OCI-LY1 (cell line): ENCODE measurements around the gene NRCAM.
"Not testable (repeated sequence)": the region's sequence is repeated elsewhere in the genome, so short reads cannot be mapped to it uniquely, and the experiment has no call there.

Source experiments
- H2AFZ ChIP-seq: fragments of 200-600 bp; sonication (generic), shearing (Covaris generic); 2 replicates; pipeline ENCODE4 v1.6.0; 2014; ENCODE audit warnings: antibody characterized with exemption, mild to moderate bottlenecking, low read length
- H3F3A ChIP-seq: fragments of 200-600 bp; sonication (generic), shearing (Covaris generic); 2 replicates; pipeline ENCODE4 v1.6.0; 2014; ENCODE audit warnings: mild to moderate bottlenecking, antibody characterized with exemption, low read length, moderate library complexity; ENCODE audit not compliant: insufficient read depth
- H3K27ac ChIP-seq: fragments of 200-600 bp; sonication (generic); 2 replicates; pipeline ENCODE4 v1.5.1; 2014; ENCODE audit warnings: low read length, mixed run types, mild to moderate bottlenecking, low read depth; ENCODE audit not compliant: poor library complexity, severe bottlenecking
- H3K27me3 ChIP-seq: fragments of 200-600 bp; sonication (generic); 2 replicates; pipeline ENCODE4 v1.6.0; 2014; ENCODE audit warnings: antibody characterized with exemption, mild to moderate bottlenecking, low read length, moderate library complexity; ENCODE audit not compliant: insufficient read depth
- H3K36me3 ChIP-seq: fragments of 200-600 bp; sonication (generic); 2 replicates; pipeline ENCODE4 v1.6.1; 2014; ENCODE audit warnings: mild to moderate bottlenecking, antibody characterized with exemption, low read length, moderate library complexity, mixed read lengths; ENCODE audit not compliant: insufficient read depth
- H3K4me1 ChIP-seq: fragments of 200-600 bp; sonication (generic); 2 replicates; pipeline ENCODE4 v1.5.1; 2014; ENCODE audit warnings: mild to moderate bottlenecking, low read length, moderate library complexity; ENCODE audit not compliant: insufficient read depth, severe bottlenecking
- H3K4me2 ChIP-seq: fragments of 200-600 bp; sonication (generic), shearing (Covaris generic); 2 replicates; pipeline ENCODE4 v1.6.1; 2014; ENCODE audit warnings: low read length
- H3K4me3 ChIP-seq: fragments of 200-600 bp; sonication (generic); 2 replicates; pipeline ENCODE4 v1.5.1; 2014; ENCODE audit warnings: low read length, low read depth, mild to moderate bottlenecking, mixed read lengths; ENCODE audit not compliant: poor library complexity, severe bottlenecking
- H3K79me2 ChIP-seq: fragments of 200-600 bp; shearing (Covaris generic); 2 replicates; pipeline ENCODE4 v1.6.1; 2016; ENCODE audit warnings: mixed run types, low read length, mixed read lengths; ENCODE audit not compliant: insufficient read depth
- H3K9ac ChIP-seq: fragments of 200-600 bp; sonication (generic), shearing (Covaris generic); 2 replicates; pipeline ENCODE4 v1.6.1; 2014; ENCODE audit warnings: mild to moderate bottlenecking, low read length, mixed read lengths
- H3K9me2 ChIP-seq: fragments of 200-600 bp; sonication (generic), shearing (Covaris generic); 2 replicates; pipeline ENCODE4 v1.6.1; 2014; ENCODE audit warnings: low read depth, mild to moderate bottlenecking, low read length, mixed read lengths
- H3K9me3 ChIP-seq: fragments of 200-600 bp; shearing (Covaris generic); 2 replicates; pipeline ENCODE4 v1.6.1; 2014; ENCODE audit warnings: low read length, mixed read lengths
- H4K20me1 ChIP-seq: fragments of 200-600 bp; sonication (generic), shearing (Covaris generic); 2 replicates; pipeline ENCODE4 v1.6.0; 2016; ENCODE audit warnings: mild to moderate bottlenecking, low read length; ENCODE audit not compliant: insufficient read depth
- CTCF ChIP-seq: fragments of 200-600 bp; sonication (generic), shearing (Covaris generic); IDR thresholded peaks from 2 replicates; pipeline ENCODE4 v1.5.1; 2017; ENCODE audit warnings: mild to moderate bottlenecking, antibody characterized with exemption, low read length, moderate library complexity, mixed read lengths
- EZH2 ChIP-seq: fragments of 200-600 bp; sonication (generic), shearing (Covaris generic); IDR thresholded peaks from 2 replicates; pipeline ENCODE4 v1.8.0; 2017; ENCODE audit warnings: borderline replicate concordance, mixed run types, mild to moderate bottlenecking, antibody characterized with exemption, low read length, moderate library complexity, mixed read lengths

Gene NRCAM

GRCh38 chr7:108263425-108263824, 192.8 kb downstream of the NRCAM start:
- Histone ChIP-seq H3K9me3 (no peaks in the 10 kb centered on the region), H3K79me2 (no peaks in the 10 kb centered on the region), H3K4me3 (no peak overlapping the region), H4K20me1 (no peaks in the 10 kb centered on the region), H3F3A (no peaks in the 10 kb centered on the region), H2AFZ (no peak overlapping the region), H3K27me3 (no peaks in the 10 kb centered on the region), H3K4me1 (no peaks in the 10 kb centered on the region), H3K4me2 (no peak overlapping the region), H3K9ac (no peak overlapping the region), H3K27ac (no peak overlapping the region), H3K36me3 (no peaks in the 10 kb centered on the region), H3K9me2 (no peaks in the 10 kb centered on the region)
- TF ChIP-seq CTCF: no peak
- no peak for TF ChIP-seq EZH2

- no peak overlapping the region for H3K9ac ChIP-seq
- H3K9me3 ChIP-seq: no peaks in the 10 kb centered on the region
- H3K36me3 ChIP-seq: no peaks in the 10 kb centered on the region
- H3K4me2 ChIP-seq: no peak overlapping the region
- H3K4me3 ChIP-seq: no peak overlapping the region
- TF ChIP-seq EZH2 (no peak), CTCF (no peak)
- no peaks in the 10 kb centered on the region for H3K9me2 ChIP-seq
- H2AFZ ChIP-seq: no peak overlapping the region
- H3K4me1 ChIP-seq: no peaks in the 10 kb centered on the region
- no peaks in the 10 kb centered on the region for H3K79me2 ChIP-seq
- no peak overlapping the region for H3K27ac ChIP-seq
- H4K20me1 ChIP-seq: no peaks in the 10 kb centered on the region
- H3F3A ChIP-seq: no peaks in the 10 kb centered on the region
- H3K27me3 ChIP-seq: no peaks in the 10 kb centered on the region
Observed at GRCh38 chr7:108261560-108262255, 194.5 kb downstream of the NRCAM start.

GRCh38 chr7:108259447-108259846, 196.8 kb downstream of the NRCAM start:
- not testable (repeated sequence) for H4K20me1 ChIP-seq, H3K4me2 ChIP-seq, H3K9ac ChIP-seq, H3K9me2 ChIP-seq, H3K4me1 ChIP-seq, H3K9me3 ChIP-seq, H3K27me3 ChIP-seq, H3K27ac ChIP-seq, H3K79me2 ChIP-seq, H3K36me3 ChIP-seq, H3K4me3 ChIP-seq, H2AFZ ChIP-seq, H3F3A ChIP-seq

GRCh38 chr7:108257954-108258353, 198.3 kb downstream of the NRCAM start:
- Histone ChIP-seq H3K9me3 (no peaks in the 10 kb centered on the region), H3K4me2 (no peak overlapping the region), H3K4me3 (no peak overlapping the region), H3K79me2 (no peaks in the 10 kb centered on the region), H3K9ac (no peak overlapping the region), H3F3A (no peaks in the 10 kb centered on the region), H3K9me2 (no peaks in the 10 kb centered on the region), H4K20me1 (no peaks in the 10 kb centered on the region), H2AFZ (no peak overlapping the region), H3K27me3 (no peaks in the 10 kb centered on the region), H3K27ac (no peak overlapping the region), H3K36me3 (no peaks in the 10 kb centered on the region), H3K4me1 (no peaks in the 10 kb centered on the region)
- TF ChIP-seq EZH2: no peak
- no peak for TF ChIP-seq CTCF
